PC-9 (cell line): Measurements from ENCODE around the gene HDAC7.

Experiments
- CTCF ChIP-seq: fragments of 200-600 bp; sonication (generic); conservative IDR thresholded peaks from 2 replicates; pipeline ENCODE4 v1.6.1; 2017; ENCODE audit warnings: mixed run types, antibody characterized with exemption, mild to moderate bottlenecking, moderate library complexity
- EZH2 ChIP-seq: fragments of 200-600 bp; sonication (generic); IDR thresholded peaks from 2 replicates; pipeline ENCODE4 v1.8.0; 2017; ENCODE audit warnings: antibody characterized with exemption, low read depth

- TF ChIP-seq EZH2: no peak
- no peak for TF ChIP-seq CTCF
These were observed 4.5 kb upstream of the HDAC7 start for GRCh38 chr12:47824198-47824597.
